HG02571 (cell line): Measurements from ENCODE around the gene PTGR1.
"Not testable (repeated sequence)": the region's sequence is repeated elsewhere in the genome, so short reads cannot be mapped to it uniquely, and the experiment has no call there.

ENCODE experiments used
- ATAC-seq: cut with Tn5 transposase; IDR thresholded peaks from one replicate; pipeline ENCODE4 v1.9.1; 2021; ENCODE audit warnings: mild to moderate bottlenecking, moderate library complexity; ENCODE audit not compliant: unreplicated experiment

PTGR1 gene

DNA sequence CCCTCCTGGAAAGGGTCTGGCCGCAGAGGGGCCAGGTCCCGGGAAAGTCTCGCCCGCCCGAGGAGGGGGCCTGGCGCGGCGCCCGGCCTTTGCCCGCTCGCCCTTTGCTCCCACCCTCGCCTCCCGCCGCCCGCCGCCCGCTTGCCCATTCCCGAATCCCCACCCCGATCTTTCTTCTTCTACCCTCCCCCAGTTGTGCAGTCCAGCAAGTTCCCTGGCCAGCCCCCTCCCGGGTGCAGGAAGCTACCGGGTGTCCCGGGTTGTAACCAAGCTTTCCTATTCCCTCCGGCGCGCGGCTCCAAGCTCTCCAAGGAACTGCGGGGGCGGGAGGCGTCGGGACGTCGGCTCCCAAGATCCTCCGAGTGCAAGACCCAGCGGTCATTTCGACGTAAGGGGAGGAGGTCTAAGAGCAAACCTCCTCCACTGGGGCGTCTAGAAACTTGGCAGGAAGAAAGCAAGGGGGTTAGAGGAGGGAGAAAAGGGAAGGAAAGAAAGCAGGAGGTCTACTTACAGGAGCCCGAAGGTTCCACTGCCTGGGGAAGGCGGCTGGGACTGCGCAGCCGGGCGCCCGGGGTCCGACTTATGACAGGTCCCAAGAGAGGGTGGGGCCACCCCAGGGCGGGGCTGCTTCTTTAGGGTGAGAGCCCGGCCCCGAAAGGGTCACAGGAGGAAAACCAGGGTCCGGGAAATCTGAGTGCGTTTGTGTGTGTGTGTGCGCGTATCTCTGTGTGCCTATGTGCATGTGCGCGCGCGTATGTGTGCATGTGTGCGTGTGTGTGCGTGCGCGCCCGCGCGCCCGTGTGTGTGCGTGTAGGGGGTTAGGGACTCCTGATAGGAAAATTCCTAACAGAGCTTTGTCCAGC, at the start of gene PTGR1:
Gene PTGR1 (minus strand): TSS at position 556 of the 863 bp plus-strand sequence. CDS start 2,225 bp downstream, outside the sequence.
- no peak for ATAC-seq

DNA sequence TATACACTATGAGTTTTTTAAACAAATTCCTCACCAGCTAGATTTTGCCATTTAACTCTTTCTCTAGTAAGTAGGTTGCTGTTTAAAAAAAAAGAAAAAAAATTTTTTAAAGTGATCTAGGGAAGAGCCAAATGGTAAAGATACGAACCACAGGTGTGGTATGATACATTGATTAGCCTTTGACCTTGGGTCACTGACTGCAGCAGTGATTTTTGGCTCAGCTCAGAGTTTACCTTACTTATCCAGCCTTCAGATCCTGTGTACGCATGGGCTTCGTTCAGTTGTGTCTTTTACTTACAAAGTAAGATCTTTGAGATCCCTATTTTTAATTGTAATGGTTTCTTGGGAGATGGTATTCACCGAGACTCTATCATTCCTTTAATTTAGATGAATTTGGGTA, 49.6 kb upstream of the PTGR1 start:
- ATAC-seq = no peak

DNA sequence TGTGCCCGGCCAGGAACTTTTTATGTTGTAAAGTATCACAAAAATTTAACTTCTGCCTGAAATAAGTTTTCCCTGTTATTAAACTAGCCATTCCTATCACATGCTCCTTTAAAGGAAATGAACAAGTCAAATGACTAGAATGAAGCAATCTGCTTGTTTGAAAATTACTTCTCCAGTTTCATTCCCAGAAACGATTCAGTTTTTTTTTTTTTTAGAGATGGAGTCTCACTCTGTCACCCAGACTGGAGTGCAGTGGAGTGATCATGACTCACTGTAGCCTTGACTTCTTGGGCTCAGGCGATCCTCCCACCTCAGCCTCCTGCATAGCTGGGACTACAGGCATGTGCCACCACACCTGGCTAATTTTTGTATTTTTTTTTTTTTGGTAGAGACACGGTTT, 48.6 kb upstream of the PTGR1 start:
- ATAC-seq = no peak

DNA sequence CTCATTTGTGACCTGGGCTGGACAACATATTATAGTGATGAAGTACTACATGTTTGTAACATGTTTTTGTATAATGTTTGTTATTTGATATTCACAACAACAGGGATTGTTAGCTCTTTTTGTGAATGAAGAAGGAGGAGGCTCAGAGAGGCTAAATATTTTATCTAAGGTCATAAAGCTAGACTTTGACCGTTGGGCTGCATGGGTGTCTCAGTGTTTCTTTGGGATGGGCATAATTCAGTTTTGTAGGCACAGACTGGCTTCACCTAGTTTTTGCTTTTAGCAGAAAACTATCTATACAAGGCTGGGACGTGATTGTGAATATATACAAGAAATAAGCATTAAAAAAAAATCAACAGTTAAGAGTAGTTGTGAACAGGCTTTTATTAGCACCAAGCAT, 47.0 kb upstream of the PTGR1 start:
- no peak for ATAC-seq

DNA sequence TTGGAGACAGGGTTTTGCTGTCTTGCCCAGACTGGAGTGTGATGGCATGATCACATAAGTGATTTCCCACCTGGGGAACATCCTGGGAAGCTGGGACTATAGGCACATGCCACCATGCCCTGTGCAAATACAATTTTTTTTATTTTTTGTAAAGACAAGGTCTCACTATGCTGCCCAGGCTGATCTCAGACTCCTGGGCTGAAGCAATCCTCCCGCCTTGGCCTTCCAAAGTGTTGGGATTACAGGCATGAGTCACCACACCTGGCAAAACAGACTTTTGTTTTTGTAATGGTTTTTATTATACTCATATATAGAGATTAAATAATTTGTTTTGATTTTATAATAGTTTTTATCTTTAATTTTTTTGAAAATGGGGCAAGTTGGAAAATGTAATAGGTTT, 46.4 kb upstream of the PTGR1 start:
- no peak for ATAC-seq

DNA sequence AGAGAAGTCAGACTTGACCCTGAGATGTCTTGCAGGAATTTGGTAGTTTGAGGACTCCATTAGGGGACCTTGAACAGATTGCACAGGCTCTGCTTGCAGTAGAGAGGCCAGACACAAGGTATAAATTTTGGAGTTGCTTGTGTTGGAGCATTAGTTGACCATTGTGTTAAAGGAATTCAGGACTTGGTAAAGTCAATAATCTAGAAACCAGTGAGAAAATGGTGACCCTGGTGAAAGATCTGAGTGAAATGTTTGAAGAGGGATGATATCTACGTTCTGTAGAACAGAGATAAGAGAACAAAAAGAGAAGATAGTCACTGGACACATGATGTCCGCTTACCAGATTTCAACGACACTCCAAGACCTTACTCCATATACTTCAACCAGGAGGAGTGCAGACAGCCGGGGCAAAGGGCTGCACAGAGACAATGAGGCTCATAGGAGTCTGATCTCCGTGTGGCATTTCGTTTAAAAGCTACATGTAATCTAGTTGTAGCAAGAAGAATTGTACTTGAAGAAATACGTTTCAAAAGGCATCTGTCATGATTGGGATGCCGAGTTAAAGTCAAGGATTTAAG, 44.8 kb upstream of the PTGR1 start:
- no peak for ATAC-seq

DNA sequence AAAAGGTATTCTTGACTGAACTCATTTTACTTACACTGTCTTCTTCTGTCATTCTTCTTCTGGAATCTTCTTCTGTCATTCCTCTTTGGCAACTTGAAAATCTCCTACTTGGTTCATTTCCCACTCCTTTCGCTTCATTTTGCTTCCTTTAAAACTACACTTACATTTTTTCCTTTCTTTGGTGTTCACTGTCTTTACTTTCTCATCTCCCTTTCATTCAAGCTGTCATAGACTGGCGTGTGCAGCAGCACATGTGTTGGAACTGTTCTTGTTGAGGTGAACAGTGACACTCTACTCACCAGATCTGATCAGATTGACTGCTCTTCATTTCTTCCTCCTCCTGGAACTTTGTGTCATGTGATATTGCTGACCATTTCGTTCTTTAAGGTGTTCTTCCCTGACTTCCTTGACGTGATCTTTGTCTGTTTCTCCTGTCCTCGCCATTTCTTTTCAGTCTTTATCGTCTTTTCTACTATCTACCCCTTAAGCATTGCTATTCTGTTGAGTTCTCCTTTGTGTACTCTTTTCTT, 38.0 kb upstream of the PTGR1 start:
- no peak for ATAC-seq

DNA sequence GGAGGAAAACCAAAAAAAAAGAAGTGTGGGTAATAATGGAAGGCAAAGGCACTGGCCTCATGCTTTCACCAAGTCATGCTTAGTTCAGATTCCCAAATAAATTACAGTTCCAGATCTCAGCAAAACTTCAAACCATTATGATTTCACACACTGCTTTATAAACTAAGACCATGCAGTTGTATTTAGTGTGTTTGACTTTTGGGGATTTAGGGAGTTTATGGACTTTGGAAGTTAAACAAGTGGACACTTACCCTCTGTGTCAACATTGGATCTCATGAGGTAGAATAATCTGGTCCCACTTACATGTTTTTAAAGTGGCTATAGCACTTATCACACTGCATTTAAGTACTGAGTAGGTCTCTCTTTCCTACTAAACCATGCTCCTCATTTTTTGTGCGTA, 35.4 kb upstream of the PTGR1 start:
- no peak for ATAC-seq

DNA sequence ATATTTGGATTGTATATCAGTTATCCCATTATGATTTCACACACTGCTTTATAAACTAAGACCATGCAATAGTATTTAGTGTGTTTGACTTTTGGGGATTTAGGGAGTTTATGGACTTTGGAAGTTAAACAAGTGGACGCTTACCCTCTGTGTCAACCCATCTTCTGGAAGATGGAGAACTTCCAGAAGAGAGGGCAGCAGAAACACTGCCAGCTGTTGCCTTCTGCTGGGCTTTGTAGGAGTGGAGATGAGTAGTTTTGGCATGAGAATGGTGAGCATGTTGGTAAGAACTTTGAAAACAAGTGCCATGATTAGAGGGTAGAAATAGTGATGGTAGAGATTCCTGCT, 33.9 kb upstream of the PTGR1 start:
- ATAC-seq = no peak

DNA sequence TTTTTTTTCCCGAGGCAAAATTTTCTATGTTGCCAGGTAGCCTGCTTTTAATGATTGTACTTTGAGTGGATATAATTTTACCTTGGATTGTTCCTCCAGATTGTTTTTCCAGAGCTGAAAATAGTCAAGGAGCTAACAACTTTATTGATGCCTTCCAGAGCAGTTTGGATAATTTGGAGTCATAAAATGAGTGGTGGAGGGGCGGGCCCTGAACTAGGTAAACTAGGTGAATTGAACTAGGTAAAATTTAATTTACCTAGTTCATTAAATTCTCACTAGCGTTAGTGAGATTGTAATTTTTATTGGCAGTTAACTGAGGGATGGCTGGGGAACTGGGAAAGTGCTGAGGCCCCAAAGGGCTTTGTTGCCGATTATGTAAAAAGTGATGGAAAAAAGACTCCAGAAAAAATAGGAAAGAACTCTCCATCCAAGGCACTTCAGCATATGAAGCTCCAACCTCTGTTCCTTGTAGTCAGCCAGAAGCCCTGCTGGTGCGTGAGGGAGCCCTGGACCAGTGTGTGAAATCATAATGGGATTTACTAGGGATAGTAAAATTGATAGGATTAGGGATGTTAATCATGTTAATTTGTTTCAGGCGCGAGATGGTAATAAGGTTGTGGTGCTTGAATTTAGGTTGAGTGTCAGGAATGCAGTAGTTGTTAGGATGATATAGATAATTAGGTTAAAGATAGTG, 33.4 kb upstream of the PTGR1 start:
- no peak for ATAC-seq

DNA sequence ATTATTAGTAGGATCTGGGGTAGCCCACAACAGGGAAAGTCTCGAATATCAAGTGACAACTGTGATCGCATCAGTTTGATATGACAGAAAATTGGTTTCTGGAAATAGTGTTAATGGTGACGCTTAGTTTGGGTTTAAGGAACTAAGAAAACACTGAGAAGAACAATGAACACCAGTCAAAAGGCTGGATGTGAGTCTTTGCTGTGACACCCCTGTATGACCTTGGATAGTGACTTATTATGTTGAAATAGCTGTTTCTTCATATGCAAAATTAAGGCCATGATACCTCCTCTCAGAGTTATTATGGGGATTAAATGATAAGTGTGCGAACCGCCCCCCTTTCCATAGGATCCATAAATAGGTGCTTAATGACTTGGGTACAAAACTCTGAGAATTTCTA, 32.6 kb upstream of the PTGR1 start:
- no peak for ATAC-seq

DNA sequence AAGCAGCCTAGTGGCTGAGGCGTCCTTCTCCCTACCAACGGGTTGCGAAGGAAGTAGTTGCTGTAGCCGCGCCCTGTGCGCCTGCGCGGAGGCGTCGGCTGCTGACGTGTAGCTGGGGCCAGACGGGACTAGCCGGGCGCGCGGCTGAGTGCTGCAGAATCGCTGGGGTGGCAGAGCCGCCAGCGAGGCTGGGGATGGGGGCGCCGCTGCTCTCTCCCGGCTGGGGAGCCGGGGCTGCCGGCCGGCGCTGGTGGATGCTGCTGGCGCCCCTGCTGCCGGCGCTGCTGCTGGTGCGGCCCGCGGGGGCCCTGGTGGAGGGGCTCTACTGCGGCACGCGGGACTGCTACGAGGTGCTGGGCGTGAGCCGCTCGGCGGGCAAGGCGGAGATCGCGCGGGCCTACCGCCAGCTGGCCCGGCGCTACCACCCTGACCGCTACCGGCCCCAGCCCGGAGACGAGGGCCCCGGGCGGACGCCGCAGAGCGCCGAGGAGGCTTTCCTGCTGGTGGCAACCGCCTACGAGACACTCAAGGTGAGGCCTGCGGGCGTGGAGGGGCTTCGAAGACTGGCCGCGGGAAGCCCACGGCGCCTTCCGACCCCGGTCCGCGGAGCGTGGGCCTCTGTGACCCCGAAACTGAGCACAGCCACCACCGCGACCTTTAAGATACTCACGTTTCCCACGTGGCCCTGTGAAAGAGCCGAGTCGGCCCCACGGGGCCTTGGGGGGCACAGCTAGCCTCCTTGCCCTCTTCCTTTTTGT, 31.9 kb upstream of the PTGR1 start, which contains the start of gene DNAJC25:
Gene DNAJC25 (plus strand): TSS at position 121 of the 758 bp plus-strand sequence. CDS start 74 bp downstream, at position 195.
- peak; percentile 95 for ATAC-seq

DNA sequence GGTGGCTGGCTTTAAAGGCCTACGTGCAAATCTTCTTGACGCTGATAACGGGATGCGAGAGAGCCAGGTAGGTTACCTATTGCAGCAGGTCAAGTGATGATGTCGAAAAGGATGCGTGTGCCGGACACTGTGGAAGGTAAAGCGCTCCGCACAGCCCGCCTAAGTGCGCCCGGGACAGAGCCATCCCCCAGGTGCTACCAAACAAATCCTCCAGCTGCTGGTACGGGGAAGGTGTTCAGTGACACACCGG, 31.4 kb upstream of the PTGR1 start:
- ATAC-seq = no peak

DNA sequence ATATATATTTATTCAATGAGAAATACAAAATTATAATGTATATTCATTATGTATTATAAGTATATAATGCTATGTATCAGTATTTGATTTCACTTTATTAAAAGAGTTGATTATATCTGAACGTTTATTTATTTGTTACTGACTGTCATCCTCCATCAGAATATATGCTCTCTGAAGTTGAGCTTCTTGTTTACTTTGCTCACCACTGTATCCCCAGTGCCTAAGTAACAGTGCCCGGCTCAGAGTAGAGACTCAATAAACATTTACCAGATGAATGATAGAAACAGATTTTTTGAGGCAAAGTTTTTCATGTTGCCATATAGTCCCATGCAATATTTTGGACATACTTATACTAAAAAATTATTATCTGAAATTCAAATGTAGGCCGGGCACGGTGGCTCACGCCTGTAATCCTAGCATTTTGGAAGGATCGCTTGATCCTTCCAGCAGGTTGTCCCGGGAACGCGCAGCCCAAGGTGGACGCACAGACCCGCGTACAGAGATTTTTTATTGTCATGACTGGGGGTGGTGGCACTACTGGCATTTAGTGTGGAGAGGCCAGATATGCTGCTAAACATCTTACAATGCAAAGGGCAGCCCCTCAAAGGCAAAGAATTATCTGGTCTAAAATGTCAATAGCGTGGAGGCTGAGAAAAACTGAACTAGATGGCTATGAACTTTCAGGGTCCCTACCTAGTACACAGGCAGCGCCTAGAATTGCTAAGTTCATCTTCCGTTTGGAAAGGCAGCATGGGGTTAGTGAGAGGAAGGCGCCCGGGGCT, 30.9 kb upstream of the PTGR1 start:
- ATAC-seq = peak; percentile 29

DNA sequence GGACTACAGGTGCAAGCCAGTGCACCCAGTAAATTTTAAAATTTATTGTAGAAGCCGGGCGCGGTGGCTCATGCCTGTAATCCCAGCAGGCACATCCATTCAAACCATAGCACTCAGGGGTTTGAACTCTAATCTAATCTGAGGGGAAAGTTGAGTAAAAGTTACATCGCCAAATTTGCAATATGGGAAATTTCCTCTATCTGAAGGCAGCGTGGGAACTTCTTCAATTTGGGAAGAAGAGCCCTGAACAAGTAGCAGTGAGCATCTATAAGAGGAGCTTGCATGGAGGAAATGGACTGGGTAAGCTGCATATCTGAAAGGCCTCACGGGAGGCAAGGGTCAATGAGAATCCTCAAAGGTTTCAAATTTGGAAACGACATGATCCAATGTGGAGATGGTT, 29.0 kb upstream of the PTGR1 start:
- no peak for ATAC-seq

DNA sequence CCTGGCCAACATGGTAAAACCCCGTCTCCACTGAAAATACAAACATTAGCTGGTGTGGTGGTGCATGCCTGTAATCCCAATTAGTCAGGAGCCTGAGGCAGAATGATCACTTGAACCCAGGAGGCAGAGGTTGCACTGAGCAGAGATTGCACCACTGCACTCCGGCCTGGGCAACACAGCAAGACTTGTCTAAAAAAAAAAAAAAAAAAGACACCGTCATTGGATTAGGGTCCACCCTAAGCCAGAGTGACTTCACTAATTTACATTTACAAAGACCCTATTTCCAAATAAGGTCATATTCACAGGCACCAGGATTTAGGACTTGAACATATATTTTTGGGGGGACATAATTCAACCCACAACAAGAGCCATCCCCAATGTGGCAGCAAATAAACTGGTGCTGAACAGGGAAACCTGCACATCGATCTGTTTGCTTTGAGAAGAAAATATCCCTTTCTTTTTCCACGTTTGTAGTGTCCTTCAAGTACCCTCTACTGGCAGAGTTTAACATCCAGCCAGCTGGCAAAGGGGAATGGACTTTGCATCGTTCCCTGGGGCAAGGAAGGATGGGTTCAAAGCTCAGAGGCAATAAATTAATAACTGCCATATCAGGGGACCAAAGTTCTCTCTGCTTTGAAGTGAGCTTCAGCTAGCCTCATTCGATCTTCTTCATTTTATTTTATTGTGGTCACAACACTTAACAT, 28.0 kb upstream of the PTGR1 start:
- ATAC-seq = no peak

DNA sequence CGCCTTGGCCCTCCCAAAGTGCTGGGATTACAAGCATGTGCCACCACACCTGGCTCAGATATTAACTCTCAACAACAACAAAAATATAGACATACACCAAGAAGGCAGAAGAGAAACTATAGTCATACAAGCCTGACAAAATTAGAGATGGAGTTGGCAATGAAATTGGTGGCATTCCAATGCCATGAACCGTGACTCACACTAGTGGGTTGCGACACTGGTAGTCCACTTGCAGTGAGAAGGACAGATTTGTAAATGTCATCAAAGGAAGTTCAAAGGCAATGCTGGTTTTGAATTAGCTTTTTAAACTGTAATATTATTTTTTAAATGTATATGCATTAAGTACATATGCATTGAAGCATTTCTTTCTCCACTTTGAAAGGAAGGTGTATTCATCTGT, 23.2 kb upstream of the PTGR1 start:
- ATAC-seq = no peak

DNA sequence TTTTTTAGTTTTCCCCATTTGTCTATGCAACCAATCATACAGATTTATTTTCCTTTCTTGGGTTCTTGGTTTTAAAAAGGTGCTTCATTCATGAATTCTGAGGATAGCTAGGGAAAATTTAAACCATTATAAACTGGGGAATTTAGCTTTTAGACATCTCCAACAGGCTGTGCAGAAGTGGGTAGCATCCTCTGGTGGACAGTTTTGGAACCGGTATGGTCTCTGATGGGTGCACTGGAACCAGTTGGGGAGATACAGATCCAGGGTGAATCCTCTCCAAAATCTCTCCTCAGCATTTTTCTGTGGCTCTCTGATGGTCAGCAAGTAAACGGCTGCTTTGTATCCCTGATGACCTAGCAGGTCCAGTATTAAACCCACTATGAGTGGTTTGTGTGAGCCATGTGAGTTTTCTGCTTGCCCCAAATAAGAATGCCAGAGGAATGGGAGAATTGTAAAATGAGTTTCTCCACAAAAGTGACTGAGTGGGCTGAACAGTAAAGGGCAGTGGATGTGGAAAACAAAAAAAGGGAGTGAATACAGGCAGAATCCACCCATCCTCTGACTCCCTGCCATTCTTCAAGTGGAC, 22.5 kb upstream of the PTGR1 start:
- no peak for ATAC-seq

DNA sequence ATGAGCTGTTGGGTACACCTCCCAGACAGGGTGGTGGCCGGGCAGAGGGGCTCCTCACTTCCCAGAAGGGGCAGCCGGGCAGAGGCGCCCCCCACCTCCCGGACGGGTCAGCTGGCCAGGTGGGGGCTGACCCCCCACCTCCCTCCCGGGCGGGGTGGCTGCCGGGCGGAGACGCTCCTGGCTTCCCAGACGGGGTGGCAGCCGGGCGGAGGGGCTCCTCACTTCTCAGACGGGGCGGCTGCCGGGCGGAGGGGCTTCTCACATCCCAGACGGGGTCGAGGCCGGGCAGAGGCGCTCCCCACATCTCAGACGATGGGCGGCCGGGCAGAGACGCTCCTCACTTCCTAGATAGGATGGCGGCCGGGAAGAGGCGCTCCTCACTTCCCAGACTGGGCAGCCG, 17.9 kb upstream of the PTGR1 start:
- not testable (repeated sequence) for ATAC-seq

DNA sequence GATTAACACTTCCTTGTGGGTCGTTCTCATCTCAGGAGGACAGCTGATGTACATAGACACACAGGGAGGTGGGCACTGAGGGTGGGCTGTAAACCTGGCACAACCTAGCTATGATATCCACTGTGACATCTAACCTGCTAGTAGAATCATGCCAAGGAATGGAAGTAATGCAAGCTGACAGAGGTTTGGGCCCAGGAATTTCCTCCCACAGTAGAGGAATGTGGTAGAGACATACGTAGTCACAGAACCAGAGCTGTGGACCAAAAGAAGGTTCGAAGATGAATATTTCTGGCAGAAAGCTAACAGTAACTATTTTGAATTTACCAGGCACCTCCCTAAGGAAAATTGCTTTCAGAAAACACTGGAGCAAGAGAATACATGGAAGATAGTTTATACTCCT, 16.5 kb upstream of the PTGR1 start:
- ATAC-seq = no peak
